HG03354 (cell line): Measurements from ENCODE around the gene PIGZ.
A peak's percentile ranks its signal among the peaks of the same experiment; 100 is the strongest.

ENCODE experiments used
- ATAC-seq: cut with Tn5 transposase; IDR thresholded peaks from one replicate; pipeline ENCODE4 v1.9.1; 2021; ENCODE audit warnings: mild to moderate bottlenecking; ENCODE audit not compliant: unreplicated experiment, poor library complexity, severe bottlenecking

Gene PIGZ

GRCh38 chr3:196968233-196969133 is at the start of gene PIGZ:
Gene PIGZ, minus strand, starts transcription at chr3:196968833. Its CDS starts 16,802 bp downstream, at chr3:196952031.
- peak; percentile 68 for ATAC-seq

- ATAC-seq: no peak
These were observed 48.4 kb upstream of the PIGZ start for GRCh38 chr3:197017003-197017402.

- ATAC-seq: no peak
These were observed 47.4 kb upstream of the PIGZ start for GRCh38 chr3:197015790-197016736.

- no peak for ATAC-seq
These were observed 46.4 kb upstream of the PIGZ start for GRCh38 chr3:197014942-197015575.

- no peak for ATAC-seq
These were observed 45.4 kb upstream of the PIGZ start for GRCh38 chr3:197014024-197014423.

GRCh38 chr3:197012540-197012883 is 43.9 kb upstream of the PIGZ start:
- no peak for ATAC-seq

- ATAC-seq: no peak
These were observed 43.3 kb upstream of the PIGZ start for GRCh38 chr3:197011780-197012539.

GRCh38 chr3:197010556-197011351 is 42.1 kb upstream of the PIGZ start:
- ATAC-seq: no peak

- no peak for ATAC-seq
These were observed 40.9 kb upstream of the PIGZ start for GRCh38 chr3:197009532-197010019.

GRCh38 chr3:197008436-197009209 is 40.0 kb upstream of the PIGZ start:
- ATAC-seq: no peak

- no peak for ATAC-seq
These were observed 39.3 kb upstream of the PIGZ start for GRCh38 chr3:197007953-197008352.

GRCh38 chr3:197007296-197007940 is 38.8 kb upstream of the PIGZ start:
- ATAC-seq: no peak

GRCh38 chr3:197006860-197007259 is 38.2 kb upstream of the PIGZ start:
- ATAC-seq: no peak

GRCh38 chr3:197006446-197006845 is 37.8 kb upstream of the PIGZ start:
- ATAC-seq: no peak

- peak; percentile 25 for ATAC-seq
These were observed 35.1 kb upstream of the PIGZ start for GRCh38 chr3:197003461-197004385.

- ATAC-seq: peak; percentile 76
These were observed 34.2 kb upstream of the PIGZ start for GRCh38 chr3:197002701-197003454.
